ENCODE data around the gene EPAS1.

DNA sequence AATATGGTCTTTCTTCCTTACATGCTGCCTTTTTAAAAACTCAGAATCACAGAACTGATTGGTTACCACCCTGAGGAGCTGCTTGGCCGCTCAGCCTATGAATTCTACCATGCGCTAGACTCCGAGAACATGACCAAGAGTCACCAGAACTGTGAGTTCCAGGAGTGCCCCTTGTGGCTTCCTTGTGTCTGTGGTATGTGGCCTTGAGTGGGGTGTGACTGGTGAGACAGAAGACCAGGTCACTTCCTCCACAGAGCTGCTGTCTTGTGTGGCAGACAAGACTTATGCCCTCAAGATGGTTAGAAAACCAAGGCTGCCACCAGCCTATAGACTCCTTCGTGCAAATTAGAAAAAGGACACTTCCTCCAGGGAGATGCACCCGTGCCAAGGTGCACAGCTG lies 72.6 kb downstream of the EPAS1 start:
- no peak for TF ChIP-seq KLF16 (IDR thresholded peaks at IDR 0.05)
- TF ChIP-seq, protein P1, sequence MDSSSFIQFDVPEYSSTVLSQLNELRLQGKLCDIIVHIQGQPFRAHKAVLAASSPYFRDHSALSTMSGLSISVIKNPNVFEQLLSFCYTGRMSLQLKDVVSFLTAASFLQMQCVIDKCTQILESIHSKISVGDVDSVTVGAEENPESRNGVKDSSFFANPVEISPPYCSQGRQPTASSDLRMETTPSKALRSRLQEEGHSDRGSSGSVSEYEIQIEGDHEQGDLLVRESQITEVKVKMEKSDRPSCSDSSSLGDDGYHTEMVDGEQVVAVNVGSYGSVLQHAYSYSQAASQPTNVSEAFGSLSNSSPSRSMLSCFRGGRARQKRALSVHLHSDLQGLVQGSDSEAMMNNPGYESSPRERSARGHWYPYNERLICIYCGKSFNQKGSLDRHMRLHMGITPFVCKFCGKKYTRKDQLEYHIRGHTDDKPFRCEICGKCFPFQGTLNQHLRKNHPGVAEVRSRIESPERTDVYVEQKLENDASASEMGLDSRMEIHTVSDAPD (CRISPR knock-in tag; IDR thresholded peaks at IDR 0.05), result no peak
- no peak for TF ChIP-seq FOXA3 (CRISPR knock-in tag; conservative IDR thresholded peaks at IDR 0.05 in 1 of 2, IDR thresholded peaks at IDR 0.05 in 1 of 2)
- TF ChIP-seq GABPB1 (CRISPR knock-in tag; IDR thresholded peaks at IDR 0.05), result no peak
- TF ChIP-seq, protein P2, sequence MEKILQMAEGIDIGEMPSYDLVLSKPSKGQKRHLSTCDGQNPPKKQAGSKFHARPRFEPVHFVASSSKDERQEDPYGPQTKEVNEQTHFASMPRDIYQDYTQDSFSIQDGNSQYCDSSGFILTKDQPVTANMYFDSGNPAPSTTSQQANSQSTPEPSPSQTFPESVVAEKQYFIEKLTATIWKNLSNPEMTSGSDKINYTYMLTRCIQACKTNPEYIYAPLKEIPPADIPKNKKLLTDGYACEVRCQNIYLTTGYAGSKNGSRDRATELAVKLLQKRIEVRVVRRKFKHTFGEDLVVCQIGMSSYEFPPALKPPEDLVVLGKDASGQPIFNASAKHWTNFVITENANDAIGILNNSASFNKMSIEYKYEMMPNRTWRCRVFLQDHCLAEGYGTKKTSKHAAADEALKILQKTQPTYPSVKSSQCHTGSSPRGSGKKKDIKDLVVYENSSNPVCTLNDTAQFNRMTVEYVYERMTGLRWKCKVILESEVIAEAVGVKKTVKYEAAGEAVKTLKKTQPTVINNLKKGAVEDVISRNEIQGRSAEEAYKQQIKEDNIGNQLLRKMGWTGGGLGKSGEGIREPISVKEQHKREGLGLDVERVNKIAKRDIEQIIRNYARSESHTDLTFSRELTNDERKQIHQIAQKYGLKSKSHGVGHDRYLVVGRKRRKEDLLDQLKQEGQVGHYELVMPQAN (IDR thresholded peaks at IDR 0.05; ENCODE audit: borderline replicate concordance), result no peak
- TF ChIP-seq FOS (IDR thresholded peaks at IDR 0.05; ENCODE audit: extremely low read depth, insufficient read length), result no peak
